Liver (tissue), 3 donors: Measurements from ENCODE around the gene WIPI1.

Source experiments
- FOXA1 ChIP-seq: IDR thresholded peaks from 2 replicates; pipeline ENCODE4 v1.6.1; 2016; ENCODE audit warnings: antibody characterized with exemption
- HNF4G ChIP-seq: IDR thresholded peaks from 2 replicates; pipeline ENCODE4 v1.6.1; 2016; ENCODE audit warnings: antibody characterized with exemption
- MAX ChIP-seq: IDR thresholded peaks from 2 replicates; pipeline ENCODE4 v1.6.1; 2016; ENCODE audit warnings: antibody characterized with exemption
- SP1 ChIP-seq: IDR thresholded peaks from 2 replicates; pipeline ENCODE4 v1.6.1; 2018; ENCODE audit warnings: antibody characterized with exemption, mild to moderate bottlenecking
- YY1 ChIP-seq: IDR thresholded peaks from 2 replicates; pipeline ENCODE4 v1.6.1; 2016; ENCODE audit warnings: antibody characterized with exemption, mild to moderate bottlenecking
- TF ChIP-seq, protein P1 (sequence below): fragments of 150-350 bp; IDR thresholded peaks from 2 replicates; pipeline ENCODE4 v1.5.1; 2017; ENCODE audit warnings: improper control_type of control experiment, low read depth, low read length; ENCODE audit not compliant: missing input control
- TF ChIP-seq, protein P2 (sequence below): IDR thresholded peaks from 2 replicates; pipeline ENCODE4 v1.6.1; 2016; ENCODE audit warnings: antibody characterized with exemption, mild to moderate bottlenecking
- donor health status: healthy.
- donor health status: healthy.

GRCh38 chr17:68437979-68438822 lies 19.1 kb downstream of the WIPI1 start:
- TF ChIP-seq, protein P1, sequence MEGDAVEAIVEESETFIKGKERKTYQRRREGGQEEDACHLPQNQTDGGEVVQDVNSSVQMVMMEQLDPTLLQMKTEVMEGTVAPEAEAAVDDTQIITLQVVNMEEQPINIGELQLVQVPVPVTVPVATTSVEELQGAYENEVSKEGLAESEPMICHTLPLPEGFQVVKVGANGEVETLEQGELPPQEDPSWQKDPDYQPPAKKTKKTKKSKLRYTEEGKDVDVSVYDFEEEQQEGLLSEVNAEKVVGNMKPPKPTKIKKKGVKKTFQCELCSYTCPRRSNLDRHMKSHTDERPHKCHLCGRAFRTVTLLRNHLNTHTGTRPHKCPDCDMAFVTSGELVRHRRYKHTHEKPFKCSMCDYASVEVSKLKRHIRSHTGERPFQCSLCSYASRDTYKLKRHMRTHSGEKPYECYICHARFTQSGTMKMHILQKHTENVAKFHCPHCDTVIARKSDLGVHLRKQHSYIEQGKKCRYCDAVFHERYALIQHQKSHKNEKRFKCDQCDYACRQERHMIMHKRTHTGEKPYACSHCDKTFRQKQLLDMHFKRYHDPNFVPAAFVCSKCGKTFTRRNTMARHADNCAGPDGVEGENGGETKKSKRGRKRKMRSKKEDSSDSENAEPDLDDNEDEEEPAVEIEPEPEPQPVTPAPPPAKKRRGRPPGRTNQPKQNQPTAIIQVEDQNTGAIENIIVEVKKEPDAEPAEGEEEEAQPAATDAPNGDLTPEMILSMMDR: no peak
- TF ChIP-seq HNF4G (no peak), MAX (peak; percentile 41), SP1 (peak; percentile 52), YY1 (no peak), FOXA1 (no peak)
- TF ChIP-seq, protein P2, sequence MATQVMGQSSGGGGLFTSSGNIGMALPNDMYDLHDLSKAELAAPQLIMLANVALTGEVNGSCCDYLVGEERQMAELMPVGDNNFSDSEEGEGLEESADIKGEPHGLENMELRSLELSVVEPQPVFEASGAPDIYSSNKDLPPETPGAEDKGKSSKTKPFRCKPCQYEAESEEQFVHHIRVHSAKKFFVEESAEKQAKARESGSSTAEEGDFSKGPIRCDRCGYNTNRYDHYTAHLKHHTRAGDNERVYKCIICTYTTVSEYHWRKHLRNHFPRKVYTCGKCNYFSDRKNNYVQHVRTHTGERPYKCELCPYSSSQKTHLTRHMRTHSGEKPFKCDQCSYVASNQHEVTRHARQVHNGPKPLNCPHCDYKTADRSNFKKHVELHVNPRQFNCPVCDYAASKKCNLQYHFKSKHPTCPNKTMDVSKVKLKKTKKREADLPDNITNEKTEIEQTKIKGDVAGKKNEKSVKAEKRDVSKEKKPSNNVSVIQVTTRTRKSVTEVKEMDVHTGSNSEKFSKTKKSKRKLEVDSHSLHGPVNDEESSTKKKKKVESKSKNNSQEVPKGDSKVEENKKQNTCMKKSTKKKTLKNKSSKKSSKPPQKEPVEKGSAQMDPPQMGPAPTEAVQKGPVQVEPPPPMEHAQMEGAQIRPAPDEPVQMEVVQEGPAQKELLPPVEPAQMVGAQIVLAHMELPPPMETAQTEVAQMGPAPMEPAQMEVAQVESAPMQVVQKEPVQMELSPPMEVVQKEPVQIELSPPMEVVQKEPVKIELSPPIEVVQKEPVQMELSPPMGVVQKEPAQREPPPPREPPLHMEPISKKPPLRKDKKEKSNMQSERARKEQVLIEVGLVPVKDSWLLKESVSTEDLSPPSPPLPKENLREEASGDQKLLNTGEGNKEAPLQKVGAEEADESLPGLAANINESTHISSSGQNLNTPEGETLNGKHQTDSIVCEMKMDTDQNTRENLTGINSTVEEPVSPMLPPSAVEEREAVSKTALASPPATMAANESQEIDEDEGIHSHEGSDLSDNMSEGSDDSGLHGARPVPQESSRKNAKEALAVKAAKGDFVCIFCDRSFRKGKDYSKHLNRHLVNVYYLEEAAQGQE: no peak
